H1 (cell line): ENCODE data around the gene CKB. TPM values are rescaled to one million over a fixed set of nuclear protein-coding genes. Genes with fewer than 3 reads are reported as not detected.

Experiments
- CEBPB ChIP-seq: IDR thresholded peaks from 2 replicates; pipeline ENCODE4 v1.6.1; 2012; ENCODE audit warnings: low read depth, low read length
- SRF ChIP-seq: IDR thresholded peaks from 2 replicates; pipeline ENCODE4 v1.6.1; 2011; ENCODE audit warnings: mild to moderate bottlenecking, low read depth, low read length, moderate library complexity
- polyA plus RNA-seq, 7 experiments: library from polyadenylated mRNA; depleted of rRNA in 3 of 7; stranded (reverse) in 5 of 7; unstranded in 2 of 7; fragments of >200 nt in 5 of 7; fragments of 200-250 nt in 2 of 7; gene quantifications; 1 replicate in 5 of 7; 2 replicates in 1 of 7; 4 replicates in 1 of 7; pipeline versions ENCODE4 v1.2.1 to v1.2.3, GENCODE V29; 2011 to 2013; ENCODE audit warnings: missing spikeins in 2 of 7, mixed read lengths in 2 of 7
- total RNA-seq: library from RNA; stranded (reverse); fragmentation: NEBNext Ultra II Directional; extraction: Animal tissue kit (Norgen Biotek cat#: 25700); gene quantifications from 2 replicates; pipeline ENCODE4 v1.2.1, GENCODE V29; 2021

CKB gene
- total and polyA plus RNA-seq, 2 of the 8 experiments (the other 6 are each of a cell fraction or from before 2014, with no cell fraction given) = 538 to 950 TPM

GRCh38 chr14:103552011-103552845, 29.6 kb upstream of the CKB start (continued):
- TF ChIP-seq SRF (no peak), CEBPB (no peak)
